Measurements from ENCODE around the gene GPR65. TPM values are rescaled to one million over a fixed set of nuclear protein-coding genes. Genes with fewer than 3 reads are reported as not detected.

GPR65 gene, protein sequence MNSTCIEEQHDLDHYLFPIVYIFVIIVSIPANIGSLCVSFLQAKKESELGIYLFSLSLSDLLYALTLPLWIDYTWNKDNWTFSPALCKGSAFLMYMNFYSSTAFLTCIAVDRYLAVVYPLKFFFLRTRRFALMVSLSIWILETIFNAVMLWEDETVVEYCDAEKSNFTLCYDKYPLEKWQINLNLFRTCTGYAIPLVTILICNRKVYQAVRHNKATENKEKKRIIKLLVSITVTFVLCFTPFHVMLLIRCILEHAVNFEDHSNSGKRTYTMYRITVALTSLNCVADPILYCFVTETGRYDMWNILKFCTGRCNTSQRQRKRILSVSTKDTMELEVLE
- 10 to 100 TPM; 16.8 to 17.1 TPM for total RNA-seq

DNA sequence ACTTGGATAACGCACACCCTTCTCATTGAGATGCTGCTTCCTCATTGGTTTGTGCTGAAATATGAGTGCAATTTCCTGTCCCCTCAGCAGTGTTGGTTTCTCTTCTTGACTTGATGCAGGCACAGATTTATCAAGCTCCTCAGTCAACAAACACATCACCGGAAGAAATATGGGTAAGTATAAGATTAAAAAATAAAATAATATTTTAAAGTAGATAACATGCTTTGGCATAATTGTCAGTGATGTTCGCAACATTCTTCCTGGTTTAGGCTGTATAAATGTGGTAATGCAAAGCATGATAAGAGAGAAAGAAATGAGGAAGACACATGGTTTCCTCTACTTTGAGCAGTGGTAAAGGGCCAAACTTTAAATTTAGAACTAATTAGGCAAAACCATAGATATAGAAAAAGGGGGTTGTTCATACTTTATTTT lies at the start of gene GPR65:
TSS of gene GPR65 (plus strand) at position 86 of the 432 bp plus-strand sequence. CDS start 5,713 bp downstream, outside the sequence.
- POLR2A ChIA-PET, result interaction anchor here (1.2 to 3.2 kb wide), 3 partner anchors 10 to 788 kb away, joined by 4 to 29 read pairs (median 24); partner anchors contain the start of genes EML5 and GALC

DNA sequence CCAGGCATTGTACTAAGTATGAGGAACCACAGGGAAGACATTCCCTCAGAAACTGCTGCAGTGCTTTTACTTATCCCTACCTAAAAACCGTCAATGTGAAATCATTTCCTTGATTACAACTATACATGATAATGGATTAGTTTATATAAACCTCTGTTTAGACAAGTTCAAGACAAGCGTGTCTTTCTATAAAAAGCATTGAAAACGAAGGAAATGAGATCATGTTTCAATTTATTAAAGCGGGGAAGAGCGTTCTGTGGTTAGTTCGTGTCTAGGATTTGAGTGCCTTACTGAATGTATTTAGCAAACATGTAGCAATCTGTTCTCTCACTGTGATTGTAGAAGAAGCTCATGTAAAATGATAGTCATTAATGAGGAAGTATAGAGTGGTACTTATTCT lies 49.4 kb upstream of the GPR65 start:
- ChIA-PET CTCF (no interaction called here), POLR2A (interaction anchor here (0.7 kb wide), 2 partner anchors 33 to 259 kb away, joined by 3 to 6 read pairs; no protein-coding TSS in a partner anchor)

More for the DNA sequence above, at the start of gene GPR65:
- CTCF ChIA-PET, result interaction anchor here (1.5 to 2.1 kb wide), 2 partner anchors 12 to 25 kb away, joined by 3 to 8 read pairs; partner anchors contain the start of gene GALC

DNA sequence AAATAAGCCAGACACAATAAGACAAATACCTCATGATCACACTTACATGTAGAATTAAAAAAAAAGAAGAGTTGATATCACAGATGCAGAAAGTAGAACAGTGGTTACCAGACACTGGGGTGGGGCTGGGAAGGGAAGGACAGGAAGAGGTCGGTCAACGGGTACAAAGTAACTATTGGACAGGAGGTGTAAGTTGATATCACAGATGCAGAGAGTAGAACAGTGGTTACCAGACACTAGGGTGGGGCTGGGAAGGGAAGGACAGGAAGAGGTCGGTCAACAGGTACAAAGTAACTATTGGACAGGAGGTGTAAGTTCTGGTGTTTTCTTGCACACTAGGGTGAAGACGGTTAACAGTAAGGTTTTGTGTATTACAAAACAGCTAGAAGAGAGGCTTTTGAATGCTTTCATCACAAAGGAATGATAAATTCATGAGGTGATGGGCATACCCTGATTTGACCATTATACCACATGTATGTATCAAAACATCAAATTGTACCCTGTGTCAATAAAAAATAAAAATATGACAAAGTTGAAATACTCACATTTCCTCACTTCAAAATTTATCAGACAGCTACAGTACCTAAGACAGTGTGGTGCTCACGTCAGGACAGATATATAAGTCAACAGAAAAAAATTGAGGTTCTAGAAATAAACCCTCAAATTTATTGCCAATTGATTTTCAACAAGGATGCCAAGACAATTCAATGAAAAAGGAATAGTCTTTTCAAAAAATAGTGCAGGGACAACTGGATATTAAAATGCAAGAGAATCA lies 44.7 kb upstream of the GPR65 start:
- POLR2A ChIA-PET, result no interaction called here
- CTCF ChIA-PET, result no interaction called here

DNA sequence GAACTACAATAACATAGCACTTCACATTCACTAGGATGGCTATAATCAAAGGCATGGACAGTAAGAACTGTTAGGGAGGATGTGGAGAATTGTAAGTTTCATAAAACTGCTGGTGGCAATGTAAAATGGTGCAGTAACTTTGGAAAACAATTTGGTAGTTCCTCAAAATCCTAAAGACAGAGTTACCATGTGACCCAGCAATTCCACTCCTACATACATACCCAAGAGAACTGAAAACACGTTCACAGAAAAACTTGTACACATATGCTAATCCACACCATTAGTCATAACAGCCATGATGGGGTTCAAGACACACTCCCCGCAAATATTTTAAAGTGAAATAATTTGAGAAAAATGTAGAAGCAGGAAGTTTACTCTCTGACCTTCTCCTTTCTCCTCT lies 43.7 kb upstream of the GPR65 start:
- POLR2A ChIA-PET, result no interaction called here
- CTCF ChIA-PET, result no interaction called here

DNA sequence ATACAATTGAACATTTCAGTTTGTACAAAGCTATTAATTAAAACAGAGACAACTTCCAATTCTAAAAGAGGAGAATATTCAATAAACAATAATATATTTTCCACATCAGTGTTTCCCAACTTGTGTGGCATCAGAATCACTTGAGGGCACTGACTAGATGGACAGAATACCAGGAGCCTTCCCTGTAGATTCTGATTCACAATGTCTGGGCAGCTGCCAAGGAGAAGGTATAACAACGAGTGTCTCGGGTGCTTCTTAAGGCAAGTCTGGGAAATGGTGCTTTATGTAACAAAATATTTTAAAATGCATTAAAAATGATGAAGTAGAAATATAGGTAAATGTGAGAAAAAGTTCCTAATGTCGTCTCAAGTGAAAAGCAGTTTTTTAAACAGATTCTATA lies 38.1 kb upstream of the GPR65 start:
- ChIA-PET CTCF (no interaction called here), POLR2A (no interaction called here)

DNA sequence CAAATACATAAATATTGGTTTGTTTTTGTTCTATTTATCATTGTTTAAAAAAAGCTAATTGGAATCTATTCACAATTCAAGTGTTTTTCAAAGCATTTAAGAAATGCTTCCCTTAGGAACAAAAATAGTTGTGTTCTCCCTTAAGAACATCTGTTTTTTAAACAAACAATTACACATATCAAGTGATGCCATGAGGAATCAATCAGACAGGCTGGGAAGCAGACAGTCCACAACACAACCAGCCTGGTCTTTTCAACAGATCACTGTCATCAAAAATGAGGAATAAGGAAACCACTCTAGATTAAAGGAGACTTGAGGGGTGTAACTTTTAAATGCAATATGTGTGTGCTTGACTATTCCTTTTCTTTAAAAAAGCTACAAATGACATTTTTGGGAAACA lies 37.4 kb upstream of the GPR65 start:
- ChIA-PET CTCF (no interaction called here), POLR2A (no interaction called here)

DNA sequence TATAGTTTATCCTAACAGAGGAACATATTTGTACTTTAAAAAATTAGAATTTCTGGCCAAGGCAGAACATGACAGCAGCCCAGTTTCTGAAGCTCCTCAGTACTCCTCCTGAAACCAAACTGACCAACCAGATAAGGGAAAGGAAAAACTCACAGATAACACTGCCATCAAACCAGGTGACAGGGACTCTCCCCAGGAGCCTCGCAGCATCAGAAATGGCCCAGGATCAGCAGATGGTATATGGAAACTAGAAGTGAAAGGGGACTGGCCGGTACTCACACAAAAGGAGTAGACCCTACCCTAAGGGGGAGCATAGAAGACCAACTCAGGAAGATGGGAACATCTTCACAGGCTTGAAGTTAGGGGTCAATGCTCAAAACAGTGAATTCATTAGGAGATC lies 33.9 kb upstream of the GPR65 start:
- POLR2A ChIA-PET, result no interaction called here
- CTCF ChIA-PET, result interaction anchor here (0.7 kb wide), 1 partner anchor 167 kb away, joined by 3 read pairs; no protein-coding TSS in a partner anchor

DNA sequence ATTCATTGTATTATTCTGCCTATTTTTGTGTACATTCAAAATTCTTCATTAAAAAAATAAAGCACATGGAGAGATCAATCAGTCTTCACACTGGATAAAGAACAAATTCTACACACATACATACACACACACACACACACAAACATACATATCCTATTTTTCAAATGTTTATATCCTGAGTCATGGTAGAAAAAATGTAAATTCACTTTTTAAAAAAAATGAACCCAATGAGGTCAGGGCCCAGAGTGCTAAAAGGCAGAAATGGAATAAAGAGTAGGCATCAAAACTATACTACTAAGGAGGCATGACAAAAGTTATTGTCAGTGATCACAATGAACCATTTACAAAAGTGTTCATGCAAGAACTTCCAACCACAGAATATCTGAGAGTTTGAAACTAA lies 29.3 kb upstream of the GPR65 start:
- POLR2A ChIA-PET, result no interaction called here
- CTCF ChIA-PET, result no interaction called here

DNA sequence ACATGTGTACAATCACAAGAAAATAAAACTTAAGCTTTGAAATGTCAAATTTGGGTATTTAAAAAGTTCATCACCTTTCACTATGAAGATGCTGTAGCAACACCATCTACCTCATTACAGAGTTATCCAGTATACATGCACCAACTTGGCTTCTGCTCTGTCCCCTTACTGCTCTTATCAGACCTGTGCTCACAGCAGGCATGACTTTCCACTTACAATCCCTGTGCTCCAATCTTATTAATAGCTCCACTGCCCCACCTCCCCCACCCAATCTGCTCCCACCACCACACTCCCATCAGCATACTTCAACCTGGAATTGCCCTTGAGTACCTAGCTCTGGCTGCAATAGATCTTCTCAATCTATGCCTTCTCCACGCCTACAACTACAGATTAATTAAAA lies 25.2 kb upstream of the GPR65 start:
- ChIA-PET CTCF (no interaction called here), POLR2A (no interaction called here)

DNA sequence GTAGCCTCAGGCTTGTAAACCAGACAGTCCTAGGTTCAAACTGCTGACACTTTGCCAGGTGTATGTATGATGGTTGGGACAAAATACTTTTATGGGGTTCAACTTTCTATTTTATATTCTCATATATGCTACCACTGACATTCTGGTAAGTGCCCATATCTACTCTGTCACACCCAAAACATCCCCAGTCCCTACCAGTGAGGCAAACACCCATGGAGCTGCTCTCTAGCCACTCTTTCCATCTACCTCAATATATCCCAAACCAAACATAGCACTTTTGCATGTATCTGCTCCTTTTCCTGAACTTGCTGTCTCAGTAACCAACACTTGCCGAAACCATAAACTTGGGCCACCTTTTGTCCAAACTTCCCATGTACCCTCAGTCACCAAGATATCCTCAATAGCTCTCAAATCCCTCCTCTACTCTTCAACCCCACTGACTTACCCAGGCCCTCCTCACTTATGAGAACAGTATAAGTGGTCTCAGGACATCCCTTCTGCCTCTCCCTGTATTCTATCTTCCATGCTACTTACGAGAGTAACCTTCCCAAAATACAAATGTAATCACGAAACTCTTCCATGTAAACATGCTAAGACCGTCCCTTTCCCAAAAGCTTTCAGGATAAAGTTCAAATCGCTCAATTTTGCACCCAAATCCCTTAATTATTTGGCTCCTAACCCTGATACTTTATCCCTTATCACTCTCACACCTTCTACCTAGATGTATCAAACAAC lies 15.5 kb upstream of the GPR65 start:
- POLR2A ChIA-PET, result interaction anchor here (0.6 kb wide), 1 partner anchor 33 kb away, joined by 3 read pairs; no protein-coding TSS in a partner anchor
- CTCF ChIA-PET, result no interaction called here

DNA sequence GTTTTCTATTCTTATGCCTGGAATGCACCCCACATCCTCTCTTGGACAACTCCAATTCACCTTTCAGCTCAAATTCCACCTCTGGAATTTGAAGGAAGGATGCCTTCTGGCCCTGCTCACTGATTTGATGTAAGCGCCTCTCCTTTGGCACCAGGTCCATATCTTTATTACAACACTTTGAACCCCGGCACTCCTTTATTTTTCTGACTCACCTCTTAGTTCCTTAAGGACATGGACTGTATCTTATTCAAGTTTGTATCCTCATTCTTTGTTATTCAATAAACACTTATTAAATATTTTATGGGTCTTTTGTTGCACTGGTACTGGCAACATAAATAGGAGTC lies 15.0 kb upstream of the GPR65 start:
- ChIA-PET CTCF (no interaction called here), POLR2A (no interaction called here)

DNA sequence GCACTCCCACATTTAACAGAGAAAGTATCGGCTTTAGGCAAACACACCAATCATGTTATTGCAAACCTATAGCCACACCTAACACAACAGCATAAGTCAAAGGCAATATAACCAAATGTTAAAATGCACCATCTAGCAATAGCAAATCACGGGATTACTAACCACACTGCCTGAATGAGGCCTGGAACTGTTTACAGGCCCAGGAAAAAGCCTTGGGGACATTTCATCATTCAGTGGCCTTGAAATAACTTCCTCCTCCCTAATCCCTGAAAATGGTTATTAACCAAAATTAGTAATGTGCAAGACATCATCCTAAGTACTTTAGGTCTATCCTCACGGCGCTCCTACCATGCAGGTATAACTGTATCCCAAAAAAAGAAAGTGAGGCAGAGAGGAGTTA lies 14.3 kb upstream of the GPR65 start:
- ChIA-PET CTCF (no interaction called here), POLR2A (no interaction called here)

DNA sequence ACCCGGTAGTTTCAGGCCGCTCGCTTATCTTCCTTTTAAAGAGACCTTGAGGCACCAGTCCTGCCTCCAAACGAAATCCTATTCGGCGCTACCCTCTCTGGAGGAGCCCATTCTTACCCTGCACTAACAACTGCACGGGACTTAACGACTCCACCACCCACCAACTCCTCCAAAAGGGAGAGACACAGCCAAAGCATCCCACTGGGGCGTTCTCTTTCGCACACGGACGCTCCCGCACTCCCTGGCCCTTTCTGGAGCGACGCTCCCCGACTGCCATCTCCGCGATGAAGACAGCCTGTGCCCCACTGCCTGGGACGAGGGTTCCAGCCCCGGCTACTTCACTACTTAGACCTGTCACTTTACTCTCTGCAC lies 12.6 kb upstream of the GPR65 start:
- POLR2A ChIA-PET, result interaction anchor here (1.7 to 2.0 kb wide), 2 partner anchors 10 to 13 kb away, joined by 5 to 29 read pairs; partner anchors contain the start of gene GPR65
- CTCF ChIA-PET, result interaction anchor here (0.5 to 1.3 kb wide), 4 partner anchors 13 to 594 kb away, joined by 3 to 8 read pairs (median 4); partner anchors contain the start of gene GPR65

DNA sequence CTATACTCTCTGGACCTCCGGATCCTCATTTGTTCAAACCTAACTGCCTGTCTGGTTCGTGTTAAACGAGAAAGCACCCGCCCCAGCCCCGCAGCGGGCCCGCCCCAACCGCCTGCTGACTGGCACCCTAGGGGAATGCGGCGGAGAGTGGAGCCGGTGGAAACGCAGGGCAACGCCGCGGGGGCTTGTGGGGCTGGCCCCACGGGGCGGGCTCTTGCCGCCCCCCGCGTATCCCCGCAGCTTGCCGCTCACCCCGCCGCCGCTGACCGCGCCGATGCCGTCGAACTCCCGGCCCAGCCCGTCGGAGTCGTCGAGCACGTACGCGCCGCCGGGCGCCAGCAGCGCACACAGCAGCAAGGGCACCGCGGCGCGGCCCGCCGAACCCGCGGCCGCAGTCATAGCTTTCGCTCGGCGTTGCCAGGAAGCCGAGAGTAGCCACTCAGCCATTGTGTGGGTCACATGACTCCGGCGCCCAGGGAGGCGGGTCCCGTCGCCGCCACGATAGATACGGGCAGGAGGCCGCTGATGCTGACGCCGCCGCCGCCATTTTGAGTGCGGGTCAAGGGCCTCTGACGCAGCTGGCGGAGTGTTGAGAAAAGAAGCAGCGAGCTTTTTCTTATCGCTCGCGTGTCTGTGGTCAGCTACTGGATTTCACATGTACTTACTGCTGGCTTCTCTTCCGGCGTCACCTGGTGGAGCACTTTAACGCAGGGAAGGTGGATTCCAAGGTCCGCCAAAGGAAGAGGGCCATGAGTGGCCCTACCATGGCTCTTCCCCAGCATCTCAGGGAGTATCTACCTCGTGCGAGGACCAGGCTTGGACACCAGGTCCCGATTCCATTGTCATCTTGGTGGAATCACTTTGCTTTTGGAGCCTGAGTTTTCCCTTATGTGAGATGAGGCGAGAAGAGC lies 12.0 kb upstream of the GPR65 start, which contains the start of gene GALC:
TSS of gene GALC (minus strand) at position 465 of the 911 bp plus-strand sequence. CDS start at position 447, 18 bp downstream.
- CTCF ChIA-PET, result interaction anchor here (0.8 to 1.3 kb wide), 3 partner anchors 13 to 194 kb away, joined by 3 to 8 read pairs (median 5); partner anchors contain the start of gene GPR65
- POLR2A ChIA-PET, result interaction anchor here (0.7 to 2.0 kb wide), 6 partner anchors 10 to 40 kb away, joined by 3 to 29 read pairs (median 4); partner anchors contain the start of gene GPR65

DNA sequence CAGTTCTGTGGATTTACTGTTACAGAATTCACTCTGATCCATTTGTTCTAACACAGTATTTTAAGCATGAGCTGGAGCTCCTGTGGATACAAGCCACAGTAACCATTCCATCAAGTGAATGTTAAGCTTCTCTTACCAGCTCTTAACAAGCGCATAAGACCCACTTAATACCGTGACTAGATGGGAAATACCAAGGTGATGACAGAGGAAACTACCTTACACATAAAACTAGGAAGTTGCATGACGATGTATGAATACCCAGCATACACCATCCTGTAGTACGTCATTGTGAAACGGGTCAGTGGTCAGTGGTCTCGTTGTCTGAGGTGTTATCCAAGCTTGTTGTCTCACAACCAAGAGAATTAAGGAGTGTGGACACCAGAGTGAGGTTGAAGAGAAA lies 10.0 kb upstream of the GPR65 start:
- CTCF ChIA-PET, result interaction anchor here (1.4 kb wide), 1 partner anchor 12 kb away, joined by 4 read pairs; no protein-coding TSS in a partner anchor
- POLR2A ChIA-PET, result interaction anchor here (1.2 to 1.5 kb wide), 2 partner anchors 11 to 14 kb away, joined by 4 to 24 read pairs; partner anchors contain the start of gene GPR65

DNA sequence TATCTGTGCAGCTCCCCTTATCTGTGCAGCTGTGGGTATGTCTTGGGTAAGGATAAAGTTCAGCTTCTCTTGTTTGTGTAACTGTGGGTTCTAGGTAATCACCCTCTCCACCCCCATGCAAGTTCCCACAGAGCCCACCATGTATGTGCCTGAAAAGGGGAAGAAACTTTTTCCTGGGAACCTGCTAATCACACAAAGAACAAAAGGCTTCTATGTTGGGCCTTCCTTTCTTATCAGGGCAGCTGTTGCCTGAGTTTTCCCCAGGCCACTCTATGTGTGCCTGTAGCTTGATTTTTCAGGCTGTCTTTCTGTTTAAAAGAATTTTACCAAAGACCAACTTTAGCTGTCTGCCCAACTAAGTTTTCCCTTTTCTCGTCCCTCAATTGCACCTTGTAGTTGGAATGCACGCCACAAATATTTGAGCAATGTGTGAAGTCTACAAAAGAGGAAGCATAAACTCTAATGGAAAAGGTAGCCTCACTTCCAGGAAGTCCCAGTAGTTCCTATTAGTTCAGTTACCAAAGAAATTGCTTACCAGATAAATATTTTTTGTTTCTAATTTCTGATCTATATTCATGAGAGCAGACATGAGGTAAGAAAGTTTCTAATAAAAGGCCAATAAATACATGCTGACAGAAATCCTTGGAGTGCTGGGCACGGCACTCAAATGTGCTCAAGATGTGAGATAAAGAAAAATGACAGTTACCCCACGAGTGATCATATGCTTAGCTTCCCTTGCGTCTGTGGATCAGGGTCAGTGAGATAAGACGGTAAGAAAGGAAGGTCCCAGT lies 9.2 kb upstream of the GPR65 start:
- POLR2A ChIA-PET, result interaction anchor here (1.2 to 1.5 kb wide), 2 partner anchors 10 to 14 kb away, joined by 4 to 24 read pairs; partner anchors contain the start of gene GPR65
- CTCF ChIA-PET, result interaction anchor here (1.4 kb wide), 1 partner anchor 11 kb away, joined by 4 read pairs; no protein-coding TSS in a partner anchor

DNA sequence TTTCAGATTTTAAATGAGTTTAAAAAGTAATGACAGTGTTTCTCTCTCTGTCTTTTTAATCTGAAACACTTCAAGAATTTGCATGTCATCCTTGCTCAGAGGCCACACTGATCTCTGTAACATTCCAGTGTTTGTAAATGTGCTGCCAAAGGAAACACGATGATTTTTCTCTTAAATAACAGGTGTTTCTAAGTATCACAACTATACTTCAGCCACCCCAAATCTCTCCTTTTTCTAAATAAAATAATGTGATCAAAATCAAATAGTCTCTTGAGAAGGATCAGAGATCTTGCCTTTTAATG lies 8.7 kb upstream of the GPR65 start:
- ChIA-PET POLR2A (no interaction called here), CTCF (no interaction called here)

DNA sequence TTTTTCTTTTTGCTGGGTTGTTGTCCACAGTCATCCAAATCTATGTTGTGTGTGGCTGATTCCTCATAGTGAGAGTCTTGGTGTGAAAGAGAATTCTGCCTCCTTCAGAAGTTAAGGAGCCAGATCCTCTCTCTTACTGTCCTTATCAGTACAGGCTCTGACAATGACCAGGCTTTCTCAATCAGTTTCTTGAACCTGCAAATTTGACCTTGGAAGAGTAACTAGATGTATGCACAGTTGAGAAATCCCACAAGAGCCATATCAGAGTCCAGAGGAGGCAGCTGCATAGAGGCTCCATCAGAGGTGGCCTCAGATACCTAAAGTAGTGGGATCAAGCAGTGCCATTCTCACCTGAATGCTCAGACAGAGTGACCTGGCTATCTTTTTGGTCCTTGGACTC lies 6.5 kb upstream of the GPR65 start:
- ChIA-PET POLR2A (no interaction called here), CTCF (no interaction called here)
